ENCODE data around the gene UBE2Z. TPM values are rescaled to one million over a fixed set of nuclear protein-coding genes. Genes with fewer than 3 reads are reported as not detected.

The UBE2Z gene
- total and polyA plus RNA-seq, 2 of the 13 experiments (the other 11 are each of a cell fraction or from before 2014, with no cell fraction given), result 63.2 to 122 TPM

- TF ChIP-seq ATF6 (CRISPR knock-in tag; conservative IDR thresholded peaks at IDR 0.05) (no peak), TOPORS (CRISPR knock-in tag; IDR thresholded peaks at IDR 0.05) (no peak), HES4 (CRISPR knock-in tag; IDR thresholded peaks at IDR 0.05; ENCODE audit: borderline replicate concordance) (no peak), ZNF564 (CRISPR knock-in tag; IDR thresholded peaks at IDR 0.05) (no peak), FOSL1 (CRISPR knock-in tag; IDR thresholded peaks at IDR 0.05; ENCODE audit: borderline replicate concordance) (no peak), MIER3 (CRISPR knock-in tag; IDR thresholded peaks at IDR 0.05; ENCODE audit: borderline replicate concordance) (peak; percentile 22; the same call in 1 of the 2 replicates), SNRNP70 (IDR thresholded peaks at IDR 0.05; ENCODE audit: low read depth, low read length) (no peak), ZSCAN31 (CRISPR knock-in tag; IDR thresholded peaks at IDR 0.05; ENCODE audit: low read depth) (no peak), ZNF790 (CRISPR knock-in tag; IDR thresholded peaks at IDR 0.05; ENCODE audit: borderline replicate concordance) (no peak), KMT2A (CRISPR knock-in tag; IDR thresholded peaks at IDR 0.05) (no peak), ZNF335 (CRISPR knock-in tag; IDR thresholded peaks at IDR 0.05) (no peak), SRY (CRISPR knock-in tag; IDR thresholded peaks at IDR 0.05) (no peak), GATAD2A (CRISPR knock-in tag; IDR thresholded peaks at IDR 0.05) (no peak; the same call in 1 of the 2 replicates), ZNF33B (CRISPR knock-in tag; IDR thresholded peaks at IDR 0.05) (0 out of 2 replicates have a peak, but pooled peaks have one; percentile 38), ZNF605 (CRISPR knock-in tag; IDR thresholded peaks at IDR 0.05) (0 out of 2 replicates have a peak, but pooled peaks have one; percentile 60), HHEX (CRISPR knock-in tag; IDR thresholded peaks at IDR 0.05) (no peak), CREBL2 (CRISPR knock-in tag; IDR thresholded peaks at IDR 0.05; ENCODE audit: borderline replicate concordance) (no peak), TFAP4 (IDR thresholded peaks at IDR 0.05; ENCODE audit: borderline replicate concordance, low read depth) (no peak), ZNF772 (CRISPR knock-in tag; IDR thresholded peaks at IDR 0.05) (no peak)
- TF ChIP-seq, protein P1, sequence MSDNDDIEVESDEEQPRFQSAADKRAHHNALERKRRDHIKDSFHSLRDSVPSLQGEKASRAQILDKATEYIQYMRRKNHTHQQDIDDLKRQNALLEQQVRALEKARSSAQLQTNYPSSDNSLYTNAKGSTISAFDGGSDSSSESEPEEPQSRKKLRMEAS (IDR thresholded peaks at IDR 0.05), result no peak; the same call in 1 of the 2 replicates
- TF ChIP-seq, protein P2, sequence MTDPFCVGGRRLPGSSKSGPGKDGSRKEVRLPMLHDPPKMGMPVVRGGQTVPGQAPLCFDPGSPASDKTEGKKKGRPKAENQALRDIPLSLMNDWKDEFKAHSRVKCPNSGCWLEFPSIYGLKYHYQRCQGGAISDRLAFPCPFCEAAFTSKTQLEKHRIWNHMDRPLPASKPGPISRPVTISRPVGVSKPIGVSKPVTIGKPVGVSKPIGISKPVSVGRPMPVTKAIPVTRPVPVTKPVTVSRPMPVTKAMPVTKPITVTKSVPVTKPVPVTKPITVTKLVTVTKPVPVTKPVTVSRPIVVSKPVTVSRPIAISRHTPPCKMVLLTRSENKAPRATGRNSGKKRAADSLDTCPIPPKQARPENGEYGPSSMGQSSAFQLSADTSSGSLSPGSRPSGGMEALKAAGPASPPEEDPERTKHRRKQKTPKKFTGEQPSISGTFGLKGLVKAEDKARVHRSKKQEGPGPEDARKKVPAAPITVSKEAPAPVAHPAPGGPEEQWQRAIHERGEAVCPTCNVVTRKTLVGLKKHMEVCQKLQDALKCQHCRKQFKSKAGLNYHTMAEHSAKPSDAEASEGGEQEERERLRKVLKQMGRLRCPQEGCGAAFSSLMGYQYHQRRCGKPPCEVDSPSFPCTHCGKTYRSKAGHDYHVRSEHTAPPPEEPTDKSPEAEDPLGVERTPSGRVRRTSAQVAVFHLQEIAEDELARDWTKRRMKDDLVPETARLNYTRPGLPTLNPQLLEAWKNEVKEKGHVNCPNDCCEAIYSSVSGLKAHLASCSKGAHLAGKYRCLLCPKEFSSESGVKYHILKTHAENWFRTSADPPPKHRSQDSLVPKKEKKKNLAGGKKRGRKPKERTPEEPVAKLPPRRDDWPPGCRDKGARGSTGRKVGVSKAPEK (CRISPR knock-in tag; IDR thresholded peaks at IDR 0.05; ENCODE audit: borderline replicate concordance), result 0 out of 2 replicates have a peak, but pooled peaks have one; percentile 37
- TF ChIP-seq, protein P3, sequence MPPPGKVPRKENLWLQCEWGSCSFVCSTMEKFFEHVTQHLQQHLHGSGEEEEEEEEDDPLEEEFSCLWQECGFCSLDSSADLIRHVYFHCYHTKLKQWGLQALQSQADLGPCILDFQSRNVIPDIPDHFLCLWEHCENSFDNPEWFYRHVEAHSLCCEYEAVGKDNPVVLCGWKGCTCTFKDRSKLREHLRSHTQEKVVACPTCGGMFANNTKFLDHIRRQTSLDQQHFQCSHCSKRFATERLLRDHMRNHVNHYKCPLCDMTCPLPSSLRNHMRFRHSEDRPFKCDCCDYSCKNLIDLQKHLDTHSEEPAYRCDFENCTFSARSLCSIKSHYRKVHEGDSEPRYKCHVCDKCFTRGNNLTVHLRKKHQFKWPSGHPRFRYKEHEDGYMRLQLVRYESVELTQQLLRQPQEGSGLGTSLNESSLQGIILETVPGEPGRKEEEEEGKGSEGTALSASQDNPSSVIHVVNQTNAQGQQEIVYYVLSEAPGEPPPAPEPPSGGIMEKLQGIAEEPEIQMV (CRISPR knock-in tag; IDR thresholded peaks at IDR 0.05; ENCODE audit: low read depth), result no peak
These were observed 29.0 kb upstream of the UBE2Z start (continued) for GRCh38 chr17:48878920-48879898.

All from HepG2 (cell line).